Measurements from ENCODE around the gene ATP5F1D. TPM values are rescaled to one million over a fixed set of nuclear protein-coding genes. Genes with fewer than 3 reads are reported as not detected.
"Not testable (repeated sequence)": the region's sequence is repeated elsewhere in the genome, so short reads cannot be mapped to it uniquely, and the experiment has no call there.

The ATP5F1D gene
- total RNA-seq, 1 donor from 2014 or later, result 692 TPM

DNA sequence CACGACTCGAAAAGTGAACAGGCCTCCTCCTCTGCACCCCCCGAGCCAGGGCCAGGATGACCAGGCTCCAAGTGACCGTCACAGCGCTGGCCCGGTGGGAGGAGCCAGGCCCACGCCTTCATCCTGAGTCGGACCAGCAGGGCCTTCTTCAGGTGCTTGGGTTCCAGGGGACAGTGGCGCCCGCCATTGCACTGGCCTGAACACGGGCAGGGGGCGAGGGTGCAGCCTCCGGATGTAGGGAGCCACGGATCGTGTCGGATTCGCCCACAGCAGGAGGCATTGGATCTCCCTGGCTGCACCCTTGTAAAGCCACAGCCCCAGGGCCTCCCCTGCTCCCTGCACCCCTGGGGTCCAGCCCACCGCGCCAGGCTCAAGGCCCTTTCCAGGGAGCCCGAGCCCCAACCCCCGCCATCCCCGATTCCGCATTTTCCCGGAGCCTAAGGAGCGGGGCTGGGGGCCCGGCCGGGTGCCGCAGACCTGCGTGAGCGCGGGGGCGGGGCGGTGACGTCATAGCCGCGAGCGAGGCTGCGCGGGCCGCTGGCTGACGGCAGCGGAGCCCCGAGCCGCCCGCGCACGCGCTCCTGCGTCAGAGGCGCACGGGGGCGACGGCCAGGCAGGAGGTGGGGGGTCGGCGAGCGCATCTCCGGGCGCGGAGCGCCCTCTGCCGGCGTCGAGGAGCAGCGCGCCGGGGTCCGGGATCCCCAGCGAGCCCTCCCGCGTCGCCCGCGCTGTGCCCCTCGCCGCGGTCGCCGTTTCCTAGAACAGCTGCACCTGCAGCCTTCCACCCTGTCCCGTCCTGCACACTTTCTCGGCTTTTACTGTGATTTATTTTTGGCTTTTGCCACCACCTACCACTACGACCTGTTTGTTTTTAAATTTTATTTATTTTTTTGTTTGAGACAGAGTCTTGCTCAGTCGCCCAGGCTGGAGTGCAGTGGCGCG is 1.5 kb upstream of the ATP5F1D start:
- peak; percentile 93 for DNase-seq
- peak; percentile 55 for ATAC-seq (ENCODE audit: poor library complexity)
- intact Hi-C loops (cut with DNase I), result loop anchor here (10.0 kb wide), 1 partner anchor 215 kb away; the partner anchor contains the start of genes CNN2, RNU6-2 and TMEM259

DNA sequence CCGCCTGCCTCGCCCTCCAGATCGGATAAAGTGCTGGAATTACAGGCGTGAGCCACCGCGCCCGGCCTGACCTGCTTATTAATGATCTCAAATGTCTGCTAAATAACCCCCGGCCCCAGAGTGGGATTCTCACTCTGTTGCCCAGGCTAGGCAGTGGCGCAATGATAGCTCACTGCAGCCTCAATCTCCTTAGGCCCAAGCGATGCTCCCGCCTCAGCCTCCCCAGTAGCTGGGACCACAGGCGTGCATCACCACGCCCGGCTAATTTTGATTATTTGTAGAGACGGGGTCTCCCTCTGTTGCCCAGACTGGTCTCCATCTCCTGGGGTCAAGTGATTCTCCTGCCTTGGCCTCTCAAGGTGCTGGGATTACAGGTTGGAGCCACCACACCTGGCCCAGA is 626 bp upstream of the ATP5F1D start:
- ATAC-seq (ENCODE audit: poor library complexity) (no peak), DNase-seq (no peak)
- intact Hi-C loops (cut with DNase I), result no loop called here

DNA sequence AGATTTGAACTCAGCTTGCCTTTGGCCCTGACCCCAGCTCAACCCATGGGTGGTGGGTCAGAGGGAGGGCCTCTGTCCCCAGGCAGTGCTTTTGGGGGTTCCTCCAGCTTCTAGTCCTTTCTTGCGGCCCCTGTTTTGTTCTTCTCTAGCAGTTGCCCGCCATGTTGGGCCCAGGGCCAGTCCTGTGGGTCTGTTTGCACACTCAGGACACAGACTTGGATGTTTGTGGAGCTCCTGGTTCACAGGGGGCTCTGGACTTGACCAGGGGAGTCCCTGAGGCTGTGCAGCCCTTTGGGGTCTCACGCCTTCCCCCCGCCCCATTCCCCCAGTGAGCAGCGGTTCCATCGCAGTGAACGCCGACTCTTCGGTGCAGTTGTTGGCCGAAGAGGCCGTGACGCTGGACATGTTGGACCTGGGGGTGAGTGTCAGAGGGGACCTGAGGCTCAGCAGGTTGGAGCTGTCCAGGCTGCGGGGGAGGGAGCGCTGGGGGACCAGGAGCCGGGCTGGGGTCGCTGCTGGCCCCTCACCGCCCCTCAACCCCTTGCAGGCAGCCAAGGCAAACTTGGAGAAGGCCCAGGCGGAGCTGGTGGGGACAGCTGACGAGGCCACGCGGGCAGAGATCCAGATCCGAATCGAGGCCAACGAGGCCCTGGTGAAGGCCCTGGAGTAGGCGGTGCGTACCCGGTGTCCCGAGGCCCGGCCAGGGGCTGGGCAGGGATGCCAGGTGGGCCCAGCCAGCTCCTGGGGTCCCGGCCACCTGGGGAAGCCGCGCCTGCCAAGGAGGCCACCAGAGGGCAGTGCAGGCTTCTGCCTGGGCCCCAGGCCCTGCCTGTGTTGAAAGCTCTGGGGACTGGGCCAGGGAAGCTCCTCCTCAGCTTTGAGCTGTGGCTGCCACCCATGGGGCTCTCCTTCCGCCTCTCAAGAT is 2.5 kb downstream of the ATP5F1D start:
- DNase-seq, result peak; percentile 92
- ATAC-seq (ENCODE audit: poor library complexity), result peak; percentile 49
- intact Hi-C loops (cut with DNase I), result loop anchor here (2.0 kb wide), 1 partner anchor 25 kb away; the partner anchor contains the start of gene CIRBP

DNA sequence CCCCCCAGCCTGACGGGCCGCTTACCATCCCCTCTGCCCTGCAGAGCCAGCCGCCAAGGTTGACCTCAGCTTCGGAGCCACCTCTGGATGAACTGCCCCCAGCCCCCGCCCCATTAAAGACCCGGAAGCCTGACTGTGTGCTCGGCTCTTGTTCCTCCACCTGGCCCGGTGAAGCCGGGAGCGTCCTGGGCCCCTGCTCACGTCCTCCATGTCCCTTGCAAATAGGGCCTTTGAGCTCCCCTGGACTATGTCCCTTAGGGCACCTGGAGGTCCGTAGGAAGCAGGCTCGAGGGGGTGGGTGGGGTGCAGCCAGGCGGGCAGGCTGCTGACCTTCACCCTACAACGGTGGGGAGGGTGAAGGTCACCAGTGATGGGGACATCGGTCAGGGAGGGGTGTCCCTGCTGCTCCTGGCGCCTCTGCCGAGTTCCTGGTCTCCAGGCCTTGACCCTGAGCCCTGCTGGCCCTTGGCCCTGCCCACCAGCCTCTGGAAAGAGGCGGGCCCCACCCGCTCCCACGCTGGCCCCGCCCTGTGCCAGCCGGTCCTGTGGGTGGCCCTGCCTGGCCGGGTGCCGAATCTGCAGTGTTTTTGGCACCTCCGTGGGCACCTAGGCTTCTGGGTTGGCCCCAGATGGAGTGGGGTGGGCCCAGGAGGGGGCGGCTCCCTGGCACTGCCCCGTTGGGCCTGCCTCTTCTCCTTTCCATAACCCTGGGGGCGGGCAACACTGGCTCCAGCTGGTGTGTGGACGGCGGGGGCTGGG is 3.3 kb downstream of the ATP5F1D start:
- intact Hi-C loops (cut with DNase I), result loop anchor here (2.0 kb wide), 1 partner anchor 24 kb away; the partner anchor contains the start of gene CIRBP
- DNase-seq, result peak; percentile 91
- ATAC-seq (ENCODE audit: poor library complexity), result peak; percentile 36

DNA sequence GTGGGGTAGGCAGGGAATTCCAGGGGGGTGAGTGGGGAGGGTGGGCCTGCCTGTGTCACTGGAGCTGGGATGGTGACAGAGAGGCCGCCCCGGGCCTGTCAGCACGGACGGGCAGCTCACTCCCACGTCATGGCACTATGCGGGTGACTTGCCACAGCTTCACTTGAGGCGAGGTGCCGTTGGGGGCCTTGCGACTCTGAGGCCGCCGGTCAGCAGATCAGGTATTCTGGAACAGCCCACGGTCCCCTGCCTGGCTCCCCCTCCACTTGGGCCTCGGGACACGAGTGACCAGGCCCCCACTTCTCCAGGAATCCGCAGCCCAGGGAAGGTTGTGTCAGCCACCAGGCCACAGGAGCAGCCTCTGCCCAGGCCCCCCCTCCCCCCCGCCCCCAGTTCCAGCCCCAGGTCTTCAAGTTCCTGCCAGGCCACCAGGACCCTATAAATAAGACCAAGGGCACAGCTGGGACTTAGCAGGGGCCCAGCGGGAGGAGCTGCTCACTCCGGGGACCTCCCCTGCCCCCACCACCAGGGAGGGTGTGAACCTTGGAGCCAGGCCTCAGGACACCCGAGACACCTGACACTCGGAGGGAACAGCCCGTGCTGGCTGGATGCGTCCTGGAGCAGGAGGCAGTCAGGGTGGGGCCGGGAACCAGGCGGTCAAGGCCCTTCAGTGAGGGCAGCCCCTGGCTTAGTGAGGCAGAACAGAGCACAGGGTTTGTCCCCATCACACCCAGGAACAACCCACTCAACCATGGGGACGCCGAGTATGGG is 4.1 kb downstream of the ATP5F1D start:
- peak; percentile 90 for DNase-seq
- intact Hi-C loops (cut with DNase I), result loop anchor here (2.0 kb wide), 1 partner anchor 23 kb away; the partner anchor contains the start of gene CIRBP

DNA sequence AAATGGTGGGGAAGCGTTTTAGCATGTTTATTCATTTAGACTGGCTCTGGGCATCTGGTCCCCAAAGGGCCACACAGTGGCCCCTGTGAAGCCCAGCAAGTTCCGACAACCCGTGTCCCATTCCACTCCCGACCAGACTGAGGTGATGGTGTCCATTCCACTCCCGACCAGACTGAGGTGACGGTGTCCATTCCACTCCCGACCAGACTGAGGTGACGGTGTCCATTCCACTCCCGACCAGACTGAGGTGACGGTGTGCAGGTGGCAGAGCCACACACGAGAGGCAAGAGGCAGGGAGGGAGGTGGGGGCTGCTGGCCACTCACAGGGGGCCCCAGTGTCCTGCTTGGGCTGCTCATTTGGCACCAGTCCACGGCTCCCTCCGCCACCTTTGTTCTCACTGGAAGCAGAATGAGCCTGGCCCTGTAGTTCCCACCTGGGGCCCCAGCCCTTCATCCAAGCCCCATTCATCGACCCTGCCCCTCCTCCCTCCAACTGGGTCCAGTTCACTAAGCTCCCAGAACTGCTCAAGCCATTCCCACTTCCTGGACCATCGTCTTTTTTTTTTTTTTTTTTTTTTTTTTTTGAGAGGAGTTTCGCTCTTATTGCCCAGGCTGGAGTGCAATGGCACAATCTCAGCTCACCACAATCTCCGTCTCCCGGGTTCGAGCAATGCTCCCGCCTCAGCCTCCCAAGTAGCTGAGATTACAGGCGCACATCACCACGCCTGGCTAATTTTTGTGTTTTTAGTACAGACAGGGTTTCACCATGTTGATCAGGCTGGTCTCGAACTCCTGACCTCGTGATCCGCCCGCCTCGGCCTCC is 4.9 kb downstream of the ATP5F1D start:
- intact Hi-C loops (cut with DNase I); ATAC-seq (ENCODE audit: poor library complexity): not testable (repeated sequence)
- peak; percentile 63 for DNase-seq

More for the DNA sequence above, 4.1 kb downstream of the ATP5F1D start:
- ATAC-seq (ENCODE audit: poor library complexity), result peak; percentile 24

DNA sequence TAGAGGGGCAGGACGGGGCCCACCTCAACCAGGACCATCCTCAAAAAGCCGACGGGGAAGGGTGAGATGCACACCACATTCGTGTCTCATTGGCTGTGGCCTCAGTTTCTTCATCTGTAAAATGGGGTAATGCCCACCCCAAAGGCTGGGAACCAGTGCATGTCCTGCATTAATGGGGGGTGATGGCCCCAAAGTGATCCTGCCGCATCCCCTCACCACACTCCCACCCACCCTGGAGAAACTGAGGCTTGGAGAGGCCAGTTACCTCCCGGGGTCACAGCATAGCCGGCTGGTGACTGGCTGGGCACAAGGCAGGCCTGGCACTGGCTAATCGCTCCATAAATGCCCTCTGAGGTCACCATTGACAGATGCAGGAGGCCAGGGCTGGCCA is 6.2 kb downstream of the ATP5F1D start:
- DNase-seq (no peak), ATAC-seq (ENCODE audit: poor library complexity) (no peak)
- intact Hi-C loops (cut with DNase I), result no loop called here

DNA sequence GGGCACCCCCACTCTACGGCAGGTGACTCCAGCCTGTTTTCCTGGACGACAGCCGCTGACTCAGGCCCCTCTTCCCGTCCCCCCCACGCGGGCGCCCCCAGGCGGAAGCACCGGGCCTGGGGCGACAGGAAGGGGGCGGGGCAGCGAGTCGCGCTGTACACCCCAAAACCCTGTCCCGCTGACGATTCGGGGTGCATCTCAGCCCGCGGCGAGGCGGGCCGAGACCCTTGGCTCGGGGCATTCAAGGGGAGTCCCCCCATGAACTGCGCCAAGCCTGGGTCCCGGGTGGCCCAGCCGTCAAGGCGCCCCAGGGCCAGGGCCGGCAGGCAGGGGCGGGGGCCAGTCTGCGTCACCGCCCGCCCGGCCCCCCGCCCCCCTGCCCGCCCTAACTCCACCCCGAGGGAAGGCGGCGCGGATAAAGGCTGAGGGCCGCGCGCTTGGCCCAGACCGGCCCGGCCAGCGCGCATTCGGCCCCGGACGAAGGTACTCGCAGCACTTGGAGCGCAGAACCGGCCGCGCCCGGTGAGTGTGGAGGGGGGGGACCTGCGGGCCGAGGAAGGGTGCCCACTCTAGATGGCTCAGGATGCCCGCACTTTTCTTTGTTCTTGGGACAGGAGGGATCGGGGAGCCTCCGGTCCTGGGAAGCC is 6.7 kb downstream of the ATP5F1D start, which contains the start of gene MIDN:
MIDN (plus strand) TSS at position 445 of the 647 bp plus-strand sequence. CDS start 1,714 bp downstream, outside the sequence.
- peak; percentile 91 for DNase-seq

DNA sequence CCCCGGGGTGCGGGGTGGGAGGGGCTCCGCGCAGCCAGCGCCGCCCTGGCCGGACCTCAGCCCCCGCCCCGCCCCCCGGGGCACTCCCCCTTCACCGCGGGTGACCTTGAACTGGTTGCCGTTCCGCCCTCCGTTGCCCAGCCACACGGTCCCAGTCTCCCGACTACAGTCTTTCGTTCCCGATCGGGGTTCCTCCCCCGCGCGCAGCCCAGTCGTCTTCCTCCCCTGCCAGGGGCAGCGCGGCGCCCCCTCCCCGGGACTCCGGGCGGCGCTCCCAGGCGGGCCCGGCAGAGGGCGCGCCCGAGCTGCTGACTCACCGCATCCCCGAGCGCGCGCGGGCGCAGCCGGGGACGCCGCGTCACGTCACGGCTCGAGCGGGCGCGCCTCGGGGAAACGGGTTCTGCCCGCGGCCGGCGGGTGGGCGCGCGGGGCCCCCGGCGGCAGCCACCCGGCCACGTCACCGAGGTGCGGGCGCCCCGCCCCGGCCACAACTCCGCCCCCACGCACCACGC is 7.3 kb downstream of the ATP5F1D start:
- intact Hi-C loops (cut with DNase I), result no loop called here
- peak; percentile 90 for DNase-seq
- peak; percentile 15 for ATAC-seq (ENCODE audit: poor library complexity)

More for the DNA sequence above, 6.7 kb downstream of the ATP5F1D start, which contains the start of gene MIDN:
- ATAC-seq (ENCODE audit: poor library complexity), result peak; percentile 37
- intact Hi-C loops (cut with DNase I), result no loop called here

DNA sequence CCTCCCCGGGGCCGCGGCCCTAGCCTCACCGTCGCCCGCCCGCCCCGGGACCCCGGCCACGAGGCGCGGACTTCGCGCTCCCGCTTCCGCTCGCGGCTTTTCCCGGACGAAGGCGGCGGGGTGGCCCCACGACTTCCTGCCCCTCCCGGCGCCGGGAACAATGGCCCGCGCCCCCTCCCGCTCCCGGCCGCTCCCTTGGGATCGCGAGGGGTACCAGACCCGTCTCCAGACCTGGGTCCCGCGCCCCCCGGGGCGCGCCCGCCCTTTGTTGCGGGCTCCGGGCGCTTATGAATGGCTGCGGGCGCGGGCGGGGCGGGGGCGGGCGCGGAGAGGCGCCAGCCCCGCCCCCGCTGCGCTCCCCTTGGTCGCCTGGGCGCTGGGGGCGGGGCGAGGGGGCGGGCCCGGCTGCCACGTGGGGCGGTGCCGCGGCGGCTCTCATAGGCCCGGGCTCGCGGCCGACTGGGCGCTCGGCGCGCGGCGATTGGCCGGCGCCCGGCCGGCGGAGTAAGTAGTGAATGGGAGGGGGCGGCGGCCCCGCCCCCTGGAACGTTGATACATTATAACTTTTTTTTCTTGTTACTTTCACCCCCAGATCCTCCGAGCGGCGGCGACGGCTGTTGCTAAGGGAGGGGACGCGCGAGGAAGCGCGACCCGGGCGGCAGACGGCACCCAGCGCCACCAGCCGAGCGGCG is 7.9 kb downstream of the ATP5F1D start:
- peak; percentile 97 for DNase-seq
- intact Hi-C loops (cut with DNase I), result no loop called here
- peak; percentile 13 for ATAC-seq (ENCODE audit: poor library complexity)

DNA sequence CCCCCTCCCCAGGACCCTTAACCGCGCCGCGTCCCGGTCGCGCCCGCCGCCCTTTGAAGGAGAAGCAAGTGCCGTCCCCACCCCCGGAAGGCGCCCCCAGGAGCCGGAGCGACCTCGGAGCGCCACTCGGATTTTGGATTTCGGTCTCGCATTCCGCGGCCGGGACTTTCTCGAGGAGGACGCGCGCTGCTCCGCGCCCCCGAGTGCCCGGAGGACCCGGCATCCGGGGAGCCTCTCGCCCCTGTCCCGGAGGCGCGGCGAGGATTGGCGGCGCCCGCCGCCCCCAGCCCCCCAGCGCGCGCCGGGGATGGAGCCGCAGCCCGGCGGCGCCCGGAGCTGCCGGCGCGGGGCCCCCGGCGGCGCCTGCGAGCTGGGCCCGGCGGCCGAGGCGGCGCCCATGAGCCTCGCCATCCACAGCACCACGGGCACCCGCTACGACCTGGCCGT is 8.5 kb downstream of the ATP5F1D start:
- ATAC-seq (ENCODE audit: poor library complexity), result no peak
- intact Hi-C loops (cut with DNase I), result no loop called here

DNA sequence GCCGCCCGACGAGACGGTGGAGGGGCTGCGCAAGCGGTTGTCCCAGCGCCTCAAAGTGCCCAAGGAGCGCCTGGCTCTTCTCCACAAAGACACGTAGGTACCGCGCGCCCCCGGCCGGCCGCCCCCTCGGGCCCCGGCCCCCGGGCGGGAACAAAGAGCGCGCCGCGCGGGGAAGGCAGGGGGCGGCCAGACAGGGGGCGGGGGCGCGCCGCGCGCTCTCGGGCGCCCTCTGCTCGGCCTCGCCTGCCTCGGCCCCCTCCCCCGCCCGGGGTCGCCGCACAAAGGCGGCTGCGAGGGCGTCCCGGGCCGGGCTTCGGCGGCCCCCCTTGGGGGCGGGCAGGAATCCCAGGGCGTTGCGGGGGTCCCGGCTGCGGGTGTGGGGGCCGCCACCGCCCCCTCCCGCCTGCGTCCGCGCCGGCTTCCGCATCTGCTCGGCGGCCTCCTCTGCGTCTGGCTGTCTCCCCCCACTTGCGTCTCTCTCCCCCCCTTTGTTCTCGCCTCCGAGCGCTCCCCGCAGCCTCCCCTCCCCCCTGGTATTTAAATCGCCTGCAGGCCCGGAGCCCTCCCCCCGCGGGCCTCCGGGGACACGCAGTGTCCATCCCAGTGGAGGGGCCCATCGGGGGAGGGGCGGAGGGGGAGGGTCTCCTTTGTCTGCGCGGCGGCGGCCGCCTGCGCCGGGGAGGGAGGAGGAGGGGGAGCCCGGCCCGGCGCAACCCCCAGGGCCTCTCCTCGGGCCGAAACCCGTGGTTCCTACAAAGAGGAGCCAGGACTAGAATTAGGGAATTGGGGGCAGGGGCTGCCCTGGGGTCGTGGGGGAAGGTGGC is 9.1 kb downstream of the ATP5F1D start:
- peak; percentile 83 for DNase-seq
- no peak for ATAC-seq (ENCODE audit: poor library complexity)
- intact Hi-C loops (cut with DNase I), result no loop called here

More for the DNA sequence above, 8.5 kb downstream of the ATP5F1D start:
- no peak for DNase-seq

DNA sequence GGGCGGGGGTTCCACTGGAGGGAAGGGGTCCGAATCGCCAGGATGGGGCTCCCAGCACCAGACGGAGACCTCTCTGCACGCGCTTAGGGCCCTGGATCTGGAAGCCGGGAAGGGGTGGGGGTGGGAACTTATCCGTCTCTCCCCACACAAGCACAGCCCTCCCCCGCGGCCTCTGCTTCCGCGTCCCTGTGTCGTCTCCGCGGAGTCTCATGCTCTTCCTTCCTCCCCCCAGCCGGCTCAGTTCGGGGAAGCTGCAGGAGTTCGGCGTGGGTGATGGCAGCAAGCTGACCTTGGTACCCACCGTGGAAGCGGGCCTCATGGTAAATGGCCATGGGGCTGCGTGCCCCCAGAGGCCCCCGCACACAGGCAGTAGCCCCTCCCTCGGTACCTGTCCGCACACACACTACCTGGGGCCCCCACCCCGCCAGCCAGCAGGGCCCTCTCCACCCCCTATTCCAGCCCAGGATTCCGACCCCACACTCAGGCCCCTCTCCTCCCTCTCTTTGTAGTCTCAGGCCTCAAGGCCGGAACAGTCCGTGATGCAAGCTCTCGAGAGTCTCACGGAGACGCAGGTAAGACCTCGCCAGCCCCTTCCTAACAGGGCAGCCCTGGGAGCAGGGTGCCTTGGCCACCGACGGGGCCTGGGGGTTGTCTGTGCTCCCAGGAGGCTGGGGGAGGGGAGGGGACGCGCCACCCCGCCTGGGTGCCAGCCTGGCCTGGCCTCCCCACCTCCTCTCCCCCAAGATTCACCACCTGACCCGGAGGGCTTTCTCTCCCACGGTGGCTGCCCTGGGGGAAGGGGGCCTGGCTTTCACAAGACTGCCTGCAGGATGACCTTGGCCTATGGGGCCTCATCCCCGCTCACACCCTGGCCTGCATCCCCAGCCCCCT is 10.0 kb downstream of the ATP5F1D start:
- ATAC-seq (ENCODE audit: poor library complexity), result no peak
- peak; percentile 89 for DNase-seq
- intact Hi-C loops (cut with DNase I), result no loop called here

All from Right ventricle myocardium superior (tissue), 1 donor.